ENCODE results near the gene PAX3.

- TF ChIP-seq CTCF (IDR thresholded peaks at IDR 0.05; ENCODE audit: low read length) (no peak), EZH2 (optimal IDR thresholded peaks at IDR 0.05; ENCODE audit: low read depth, low read length) (no peak), EZH2phosphoT487 (IDR thresholded peaks at IDR 0.05; ENCODE audit: low read length) (no peak)
Observed at GRCh38 chr2:222270396-222270795, 28.4 kb downstream of the PAX3 start.

All from MM.1S (cell line).